GM12878 (cell line): Measurements from ENCODE around the gene GPR26.

ENCODE experiments used
- ASH2L ChIP-seq: fragments of 300-600, 200-600 bp; sonication (generic); IDR thresholded peaks from 2 replicates; pipeline ENCODE4 v1.6.1; 2017; ENCODE audit warnings: low read depth, mild to moderate bottlenecking, borderline replicate concordance
- CTCF ChIP-seq, 3 experiments: IDR thresholded peaks in 2 of 3; conservative IDR thresholded peaks in 1 of 3; 2 replicates each; pipeline ENCODE4 v1.5.1; 2011; ENCODE audit warnings: low read depth in 3 of 3, low read length in 3 of 3, mild to moderate bottlenecking in 3 of 3, control low read depth in 2 of 3, moderate library complexity in 2 of 3, inconsistent platforms in 1 of 3, mixed read lengths in 1 of 3; ENCODE audit not compliant: control insufficient read depth in 2 of 3, insufficient read depth in 1 of 3; ENCODE audit errors: extremely low read depth in 1 of 3
- EZH2 ChIP-seq: IDR thresholded peaks from 2 replicates; pipeline ENCODE4 v1.6.1; 2012; ENCODE audit warnings: low read depth, mild to moderate bottlenecking, control low read depth, inconsistent platforms, low read length, borderline replicate concordance; ENCODE audit not compliant: control insufficient read depth
- GABPA ChIP-seq: IDR thresholded peaks from 2 replicates; pipeline ENCODE4 v1.6.1; 2014; ENCODE audit warnings: antibody characterized with exemption, low read depth, mild to moderate bottlenecking, inconsistent platforms
- POLR2A ChIP-seq: IDR thresholded peaks from 2 replicates; pipeline ENCODE4 v1.6.1; 2011; ENCODE audit warnings: low read depth, mild to moderate bottlenecking, low read length
- POLR2AphosphoS2 ChIP-seq: IDR thresholded peaks from 2 replicates; pipeline ENCODE4 v1.6.1; 2011; ENCODE audit warnings: low read depth, mild to moderate bottlenecking, low read length, improper control_type of control experiment, moderate library complexity
- RUNX3 ChIP-seq: IDR thresholded peaks from 2 replicates; pipeline ENCODE4 v1.6.1; 2012; ENCODE audit warnings: low read length, inconsistent platforms
- TAF1 ChIP-seq: IDR thresholded peaks from 2 replicates; pipeline ENCODE4 v1.6.1; 2011; ENCODE audit warnings: mild to moderate bottlenecking, low read depth, low read length, borderline replicate concordance
- YY1 ChIP-seq: IDR thresholded peaks from 2 replicates; pipeline ENCODE4 v1.6.1; 2011; ENCODE audit warnings: low read depth, mild to moderate bottlenecking, low read length
- ZNF217 ChIP-seq: fragments of 450-650 bp; IDR thresholded peaks from 2 replicates; pipeline ENCODE4 v1.6.1; 2017; ENCODE audit warnings: antibody characterized with exemption, mild to moderate bottlenecking
- TF ChIP-seq, protein P1 (sequence below): IDR thresholded peaks from 2 replicates; pipeline ENCODE4 v1.6.1; 2012; ENCODE audit warnings: mild to moderate bottlenecking, low read depth, low read length

- TF ChIP-seq TAF1 (no peak), YY1 (no peak), EZH2 (no peak), POLR2A (no peak), POLR2AphosphoS2 (no peak), RUNX3 (no peak), CTCF (IDR thresholded peaks at IDR 0.05 in 2 of 3, conservative IDR thresholded peaks at IDR 0.05 in 1 of 3; ENCODE audit: control insufficient read depth in 2 of 3, extremely low read depth in 1 of 3, insufficient read depth in 1 of 3, low read depth in 3 of 3, low read length in 3 of 3) (no peak), GABPA (no peak), ASH2L (no peak), ZNF217 (no peak)
- TF ChIP-seq, protein P1, sequence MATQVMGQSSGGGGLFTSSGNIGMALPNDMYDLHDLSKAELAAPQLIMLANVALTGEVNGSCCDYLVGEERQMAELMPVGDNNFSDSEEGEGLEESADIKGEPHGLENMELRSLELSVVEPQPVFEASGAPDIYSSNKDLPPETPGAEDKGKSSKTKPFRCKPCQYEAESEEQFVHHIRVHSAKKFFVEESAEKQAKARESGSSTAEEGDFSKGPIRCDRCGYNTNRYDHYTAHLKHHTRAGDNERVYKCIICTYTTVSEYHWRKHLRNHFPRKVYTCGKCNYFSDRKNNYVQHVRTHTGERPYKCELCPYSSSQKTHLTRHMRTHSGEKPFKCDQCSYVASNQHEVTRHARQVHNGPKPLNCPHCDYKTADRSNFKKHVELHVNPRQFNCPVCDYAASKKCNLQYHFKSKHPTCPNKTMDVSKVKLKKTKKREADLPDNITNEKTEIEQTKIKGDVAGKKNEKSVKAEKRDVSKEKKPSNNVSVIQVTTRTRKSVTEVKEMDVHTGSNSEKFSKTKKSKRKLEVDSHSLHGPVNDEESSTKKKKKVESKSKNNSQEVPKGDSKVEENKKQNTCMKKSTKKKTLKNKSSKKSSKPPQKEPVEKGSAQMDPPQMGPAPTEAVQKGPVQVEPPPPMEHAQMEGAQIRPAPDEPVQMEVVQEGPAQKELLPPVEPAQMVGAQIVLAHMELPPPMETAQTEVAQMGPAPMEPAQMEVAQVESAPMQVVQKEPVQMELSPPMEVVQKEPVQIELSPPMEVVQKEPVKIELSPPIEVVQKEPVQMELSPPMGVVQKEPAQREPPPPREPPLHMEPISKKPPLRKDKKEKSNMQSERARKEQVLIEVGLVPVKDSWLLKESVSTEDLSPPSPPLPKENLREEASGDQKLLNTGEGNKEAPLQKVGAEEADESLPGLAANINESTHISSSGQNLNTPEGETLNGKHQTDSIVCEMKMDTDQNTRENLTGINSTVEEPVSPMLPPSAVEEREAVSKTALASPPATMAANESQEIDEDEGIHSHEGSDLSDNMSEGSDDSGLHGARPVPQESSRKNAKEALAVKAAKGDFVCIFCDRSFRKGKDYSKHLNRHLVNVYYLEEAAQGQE, result no peak
These were observed 40.1 kb downstream of the GPR26 start for GRCh38 chr10:123706236-123706635.
